GM23338 (cell line): ENCODE results near the gene GPR52. TPM values are rescaled to one million over a fixed set of nuclear protein-coding genes. Genes with fewer than 3 reads are reported as not detected.
A peak's percentile ranks its signal among the peaks of the same experiment; 100 is the strongest.

ENCODE experiments used
- ATAC-seq: fragments of 200-7000 bp; cut with Tn5 transposase; 3 replicates; pipeline ENCODE4 v1.9.1; 2020
- DNase-seq: peaks from one replicate; pipeline ENCODE4 v3.0.0-alpha.2; 2015; ENCODE audit warnings: low spot score
- H2AFZ ChIP-seq: fragments of 200-600 bp; sonication (generic); 2 replicates; pipeline ENCODE4 v1.8.0; 2016; ENCODE audit warnings: antibody characterized with exemption, mild to moderate bottlenecking, moderate library complexity
- H3F3A ChIP-seq: fragments of 200-600 bp; sonication (generic); replicated peaks from 2 replicates; pipeline ENCODE4 v1.8.0; 2017; ENCODE audit warnings: antibody characterized with exemption, mixed run types, low read depth
- H3K27ac ChIP-seq: fragments of 200-600 bp; sonication (generic); 2 replicates; pipeline ENCODE4 v1.6.1; 2016; ENCODE audit warnings: low read depth
- H3K27me3 ChIP-seq: fragments of 200-600 bp; sonication (generic); 2 replicates; pipeline ENCODE4 v1.8.0; 2016; ENCODE audit warnings: mild to moderate bottlenecking, mixed run types, moderate library complexity; ENCODE audit not compliant: insufficient read depth
- H3K36me3 ChIP-seq: fragments of 200-600 bp; sonication (generic); 2 replicates; pipeline ENCODE4 v1.8.0; 2016; ENCODE audit warnings: mild to moderate bottlenecking; ENCODE audit not compliant: insufficient read depth
- H3K4me1 ChIP-seq: fragments of 200-600 bp; sonication (generic); 2 replicates; pipeline ENCODE4 v1.8.0; 2016; ENCODE audit warnings: mild to moderate bottlenecking, moderate library complexity; ENCODE audit not compliant: insufficient read depth
- H3K4me2 ChIP-seq: fragments of 200-600 bp; sonication (generic); 2 replicates; pipeline ENCODE4 v1.7.1; 2017; ENCODE audit warnings: mixed run types
- H3K4me3 ChIP-seq: fragments of 200-600 bp; sonication (generic); 2 replicates; pipeline ENCODE4 v1.6.1; 2016; ENCODE audit warnings: mixed run types
- H3K79me2 ChIP-seq: fragments of 200-600 bp; sonication (generic); replicated peaks from 2 replicates; pipeline ENCODE4 v1.8.0; 2017; ENCODE audit warnings: mild to moderate bottlenecking; ENCODE audit not compliant: insufficient read depth
- H3K9me2 ChIP-seq: fragments of 200-600 bp; sonication (generic); 2 replicates; pipeline ENCODE4 v1.8.0; 2017; ENCODE audit not compliant: insufficient read depth
- H4K20me1 ChIP-seq: fragments of 200-600 bp; sonication (generic); replicated peaks from 2 replicates; pipeline ENCODE4 v1.8.0; 2017; ENCODE audit warnings: mild to moderate bottlenecking; ENCODE audit not compliant: insufficient read depth
- H3K27ac Mint-ChIP-seq: 2 replicates; pipeline ENCODE4 v1.8.0; 2020; ENCODE audit warnings: inconsistent platforms, mild to moderate bottlenecking, moderate library complexity, mixed read lengths
- H3K27me3 Mint-ChIP-seq: 3 replicates; pipeline ENCODE4 v1.8.0; 2022; ENCODE audit warnings: low read depth, mild to moderate bottlenecking, moderate library complexity, mixed read lengths, inconsistent platforms; ENCODE audit not compliant: insufficient read depth, poor library complexity
- H3K36me3 Mint-ChIP-seq: 3 replicates; pipeline ENCODE4 v1.8.0; 2021; ENCODE audit warnings: low read depth, mild to moderate bottlenecking, inconsistent platforms, moderate library complexity, mixed read lengths
- H3K4me1 Mint-ChIP-seq: 3 replicates; pipeline ENCODE4 v1.8.0; 2020; ENCODE audit warnings: mild to moderate bottlenecking, inconsistent platforms, mixed read lengths
- H3K4me3 Mint-ChIP-seq: 3 replicates; pipeline ENCODE4 v1.8.0; 2021; ENCODE audit warnings: moderate library complexity, mild to moderate bottlenecking, inconsistent platforms, mixed read lengths
- H3K9me3 Mint-ChIP-seq: 3 replicates; pipeline ENCODE4 v1.8.0; 2020; ENCODE audit warnings: moderate library complexity, mild to moderate bottlenecking, inconsistent platforms, mixed read lengths
- CREB1 ChIP-seq: fragments of 250-450 bp; sonication (Bioruptor Pico); IDR thresholded peaks from 2 replicates; pipeline ENCODE4 v1.5.0; 2020; ENCODE audit warnings: low read depth, mild to moderate bottlenecking, moderate library complexity
- EZH2phosphoT487 ChIP-seq: fragments of 200-600 bp; sonication (generic); IDR thresholded peaks from one replicate; pipeline ENCODE4 v1.8.1; 2018; ENCODE audit warnings: antibody characterized with exemption; ENCODE audit not compliant: unreplicated experiment
- JUNB ChIP-seq: IDR thresholded peaks from one replicate; pipeline ENCODE4 v1.6.1; 2016; ENCODE audit warnings: antibody characterized with exemption; ENCODE audit not compliant: unreplicated experiment
- NANOG ChIP-seq: IDR thresholded peaks from 2 replicates; pipeline ENCODE4 v1.6.1; 2016; ENCODE audit warnings: antibody characterized with exemption, borderline replicate concordance
- POLR2AphosphoS5 ChIP-seq: IDR thresholded peaks from 2 replicates; pipeline ENCODE4 v1.6.1; 2016; ENCODE audit warnings: antibody characterized with exemption, low read depth
- ZNF331 ChIP-seq: fragments of 250-450 bp; sonication (Bioruptor Pico); IDR thresholded peaks from 2 replicates; pipeline ENCODE4 v1.5.0; 2020; ENCODE audit warnings: low read depth, mild to moderate bottlenecking, moderate library complexity
- ZNF462 ChIP-seq: fragments of 250-450 bp; sonication (Bioruptor Pico); IDR thresholded peaks from 2 replicates; pipeline ENCODE4 v1.5.0; 2020; ENCODE audit warnings: mild to moderate bottlenecking, moderate library complexity
- polyA plus RNA-seq: library from polyadenylated mRNA; unstranded; fragments of >200 nt; fragmentation: Nextera tagmentation; extraction: Ambion mirVana; gene quantifications from 2 replicates; pipeline ENCODE4 v1.2.1, GENCODE V29; 2016
- total RNA-seq: library from RNA; depleted of rRNA; stranded (reverse); fragments of >200 nt; shearing (Covaris generic); gene quantifications from 2 replicates; pipeline ENCODE4 v1.2.3, GENCODE V29; 2014
- TF ChIP-seq, protein P1 (sequence below), 2 experiments: fragments of 200-600 bp in 1 of 2; sonication (generic) in 1 of 2; conservative IDR thresholded peaks; 2 replicates each; pipeline versions ENCODE4 v1.5.1 to v1.6.1; 2016 to 2017; ENCODE audit warnings: antibody characterized with exemption in 2 of 2, low read depth in 2 of 2, mild to moderate bottlenecking in 2 of 2, moderate library complexity in 1 of 2
- TF ChIP-seq, protein P2 (sequence below): IDR thresholded peaks from one replicate; pipeline ENCODE4 v1.6.1; 2018; ENCODE audit warnings: antibody characterized with exemption; ENCODE audit not compliant: unreplicated experiment

The GPR52 gene
- total and polyA plus RNA-seq, 2 experiments from 2014 or later = 1.6 TPM; not detected in 1

GRCh38 chr1:174445351-174445750 lies 2.4 kb upstream of the GPR52 start (continued):
- TF ChIP-seq ZNF462 (CRISPR knock-in tag) (no peak), ZNF331 (CRISPR knock-in tag) (no peak), JUNB (no peak)

DNA sequence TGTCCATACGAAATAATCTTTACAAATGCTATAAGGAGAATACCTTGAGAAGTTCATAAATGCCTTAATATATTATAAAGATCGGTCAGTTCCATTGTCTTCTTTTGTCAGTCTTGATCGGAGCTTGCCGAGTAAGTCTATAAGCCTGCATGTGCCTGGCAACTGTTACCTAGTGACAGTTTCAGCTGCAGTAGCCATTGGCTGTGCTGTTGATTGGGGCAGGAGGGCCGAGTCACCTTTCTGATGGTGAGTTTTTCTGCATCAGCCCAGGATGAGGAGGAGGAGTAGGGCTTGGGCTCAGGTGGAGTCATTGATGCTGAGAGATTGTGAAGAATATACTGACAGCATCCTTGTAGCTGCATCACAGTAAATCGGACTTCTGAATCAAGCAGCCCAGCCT lies 1.9 kb upstream of the GPR52 start:
- H3K9me2 ChIP-seq = no peaks in the 10 kb centered on the region
- Mint-ChIP-seq H3K4me1 (peaks cover 16% of the 10 kb centered on the region), H3K9me3 (no peaks in the 10 kb centered on the region), H3K27me3 (no peaks in the 10 kb centered on the region), H3K36me3 (no peaks in the 10 kb centered on the region), H3K27ac (no peak overlapping the region), H3K4me3 (no peak overlapping the region)
- 0 out of 2 replicates have a peak, but pooled peaks cover 4% of the 10 kb centered on the region for H3K4me1 ChIP-seq
- no peaks in the 10 kb centered on the region for H3K36me3 ChIP-seq
- no peaks in the 10 kb centered on the region for H4K20me1 ChIP-seq
- ATAC-seq (peak; percentile 96), DNase-seq (peak; percentile 63)
- no peaks in the 10 kb centered on the region for H3K27me3 ChIP-seq
- H3K4me3 ChIP-seq = no peak overlapping the region
- no peak overlapping the region for H3K4me2 ChIP-seq
- H3K79me2 ChIP-seq = no peaks in the 10 kb centered on the region
- no peak overlapping the region for H2AFZ ChIP-seq
- no peaks in the 10 kb centered on the region for H3F3A ChIP-seq
- H3K27ac ChIP-seq = no peak overlapping the region
- TF ChIP-seq, protein P1, sequence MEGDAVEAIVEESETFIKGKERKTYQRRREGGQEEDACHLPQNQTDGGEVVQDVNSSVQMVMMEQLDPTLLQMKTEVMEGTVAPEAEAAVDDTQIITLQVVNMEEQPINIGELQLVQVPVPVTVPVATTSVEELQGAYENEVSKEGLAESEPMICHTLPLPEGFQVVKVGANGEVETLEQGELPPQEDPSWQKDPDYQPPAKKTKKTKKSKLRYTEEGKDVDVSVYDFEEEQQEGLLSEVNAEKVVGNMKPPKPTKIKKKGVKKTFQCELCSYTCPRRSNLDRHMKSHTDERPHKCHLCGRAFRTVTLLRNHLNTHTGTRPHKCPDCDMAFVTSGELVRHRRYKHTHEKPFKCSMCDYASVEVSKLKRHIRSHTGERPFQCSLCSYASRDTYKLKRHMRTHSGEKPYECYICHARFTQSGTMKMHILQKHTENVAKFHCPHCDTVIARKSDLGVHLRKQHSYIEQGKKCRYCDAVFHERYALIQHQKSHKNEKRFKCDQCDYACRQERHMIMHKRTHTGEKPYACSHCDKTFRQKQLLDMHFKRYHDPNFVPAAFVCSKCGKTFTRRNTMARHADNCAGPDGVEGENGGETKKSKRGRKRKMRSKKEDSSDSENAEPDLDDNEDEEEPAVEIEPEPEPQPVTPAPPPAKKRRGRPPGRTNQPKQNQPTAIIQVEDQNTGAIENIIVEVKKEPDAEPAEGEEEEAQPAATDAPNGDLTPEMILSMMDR (conservative IDR thresholded peaks at IDR 0.05; ENCODE audit: low read depth in 2 of 2) = no peak
- no peak for TF ChIP-seq ZNF331 (CRISPR knock-in tag)
- TF ChIP-seq CREB1 = no peak
- TF ChIP-seq, protein P2, sequence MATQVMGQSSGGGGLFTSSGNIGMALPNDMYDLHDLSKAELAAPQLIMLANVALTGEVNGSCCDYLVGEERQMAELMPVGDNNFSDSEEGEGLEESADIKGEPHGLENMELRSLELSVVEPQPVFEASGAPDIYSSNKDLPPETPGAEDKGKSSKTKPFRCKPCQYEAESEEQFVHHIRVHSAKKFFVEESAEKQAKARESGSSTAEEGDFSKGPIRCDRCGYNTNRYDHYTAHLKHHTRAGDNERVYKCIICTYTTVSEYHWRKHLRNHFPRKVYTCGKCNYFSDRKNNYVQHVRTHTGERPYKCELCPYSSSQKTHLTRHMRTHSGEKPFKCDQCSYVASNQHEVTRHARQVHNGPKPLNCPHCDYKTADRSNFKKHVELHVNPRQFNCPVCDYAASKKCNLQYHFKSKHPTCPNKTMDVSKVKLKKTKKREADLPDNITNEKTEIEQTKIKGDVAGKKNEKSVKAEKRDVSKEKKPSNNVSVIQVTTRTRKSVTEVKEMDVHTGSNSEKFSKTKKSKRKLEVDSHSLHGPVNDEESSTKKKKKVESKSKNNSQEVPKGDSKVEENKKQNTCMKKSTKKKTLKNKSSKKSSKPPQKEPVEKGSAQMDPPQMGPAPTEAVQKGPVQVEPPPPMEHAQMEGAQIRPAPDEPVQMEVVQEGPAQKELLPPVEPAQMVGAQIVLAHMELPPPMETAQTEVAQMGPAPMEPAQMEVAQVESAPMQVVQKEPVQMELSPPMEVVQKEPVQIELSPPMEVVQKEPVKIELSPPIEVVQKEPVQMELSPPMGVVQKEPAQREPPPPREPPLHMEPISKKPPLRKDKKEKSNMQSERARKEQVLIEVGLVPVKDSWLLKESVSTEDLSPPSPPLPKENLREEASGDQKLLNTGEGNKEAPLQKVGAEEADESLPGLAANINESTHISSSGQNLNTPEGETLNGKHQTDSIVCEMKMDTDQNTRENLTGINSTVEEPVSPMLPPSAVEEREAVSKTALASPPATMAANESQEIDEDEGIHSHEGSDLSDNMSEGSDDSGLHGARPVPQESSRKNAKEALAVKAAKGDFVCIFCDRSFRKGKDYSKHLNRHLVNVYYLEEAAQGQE = no peak
- no peak for TF ChIP-seq POLR2AphosphoS5
- no peak for TF ChIP-seq EZH2phosphoT487
- TF ChIP-seq NANOG = no peak
- TF ChIP-seq JUNB = no peak
